ENCODE data around the gene KLHL6. TPM values are rescaled to one million over a fixed set of nuclear protein-coding genes. Genes with fewer than 3 reads are reported as not detected.

KLHL6 gene
- not detected in 2 replicates for polyA plus RNA-seq

GRCh38 chr3:183555541-183556081 is at the start of gene KLHL6:
Gene KLHL6 (minus strand): TSS chr3:183555706. CDS start chr3:183555653, 53 bp downstream.

Other genes starting within 250 kb of the KLHL6 start
- 7.0 and 21.9 TPM in 2 replicates for gene MCF2L2, start 127.1 kb downstream of the KLHL6 start, polyA plus RNA-seq
- 13.1 and 15.4 TPM in 2 replicates for gene KLHL24, start 79.9 kb upstream of the KLHL6 start, polyA plus RNA-seq
- 2.2 and 6.2 TPM in 2 replicates for gene YEATS2, start 142.1 kb upstream of the KLHL6 start, polyA plus RNA-seq